ENCODE measurements around the gene ZNF766.

GRCh38 chr19:52269338-52270261 is at the start of gene ZNF766:
- TF ChIP-seq CTCF (IDR thresholded peaks at IDR 0.05; ENCODE audit: insufficient read depth, low read length, poor library complexity, severe bottlenecking) = no peak
- TF ChIP-seq EZH2phosphoT487 (conservative IDR thresholded peaks at IDR 0.05; ENCODE audit: low read length) = no peak
